Testis (tissue), 2 donors: Measurements from ENCODE around the gene RILPL2.

ENCODE experiments used
- CTCF ChIP-seq, 3 experiments: fragments of 450-650 bp in 2 of 3; fragments of 200-600 bp in 1 of 3; sonication (generic) in 1 of 3; IDR thresholded peaks; one replicate each; pipeline ENCODE4 v1.5.1; 2016 to 2019; ENCODE audit warnings: antibody characterized with exemption in 3 of 3, mild to moderate bottlenecking in 2 of 3, moderate library complexity in 1 of 3
- POLR2A ChIP-seq: fragments of 450-650 bp; IDR thresholded peaks from one replicate; pipeline ENCODE4 v1.6.1; 2017; ENCODE audit warnings: antibody characterized with exemption, mild to moderate bottlenecking, moderate library complexity

DNA sequence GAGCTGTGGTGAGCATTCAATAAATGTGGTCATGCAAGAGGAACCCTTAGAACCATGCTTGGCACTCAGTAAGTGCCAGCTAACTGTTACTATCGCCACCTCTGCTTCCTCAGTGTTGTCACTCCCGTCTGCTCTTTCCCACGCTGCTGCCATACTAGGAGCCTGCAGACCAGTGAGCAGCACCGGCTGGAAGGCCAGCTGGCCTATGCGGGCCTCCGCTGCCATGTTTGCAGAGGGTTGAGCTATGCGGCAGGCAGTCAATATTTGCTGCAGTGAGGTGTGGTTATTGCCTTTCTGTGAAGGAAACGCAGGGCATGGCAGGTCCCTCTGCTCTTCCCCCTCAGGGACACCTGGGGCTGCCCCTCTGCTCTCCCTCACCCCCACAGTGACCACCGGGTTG, 39.5 kb downstream of the RILPL2 start:
- no peak for TF ChIP-seq CTCF (IDR thresholded peaks at IDR 0.05)
- no peak for TF ChIP-seq POLR2A
